ENCODE results near the gene BCL2L13.
"Not testable (repeated sequence)": the region's sequence is repeated elsewhere in the genome, so short reads cannot be mapped to it uniquely, and the experiment has no call there.

The BCL2L13 gene

DNA sequence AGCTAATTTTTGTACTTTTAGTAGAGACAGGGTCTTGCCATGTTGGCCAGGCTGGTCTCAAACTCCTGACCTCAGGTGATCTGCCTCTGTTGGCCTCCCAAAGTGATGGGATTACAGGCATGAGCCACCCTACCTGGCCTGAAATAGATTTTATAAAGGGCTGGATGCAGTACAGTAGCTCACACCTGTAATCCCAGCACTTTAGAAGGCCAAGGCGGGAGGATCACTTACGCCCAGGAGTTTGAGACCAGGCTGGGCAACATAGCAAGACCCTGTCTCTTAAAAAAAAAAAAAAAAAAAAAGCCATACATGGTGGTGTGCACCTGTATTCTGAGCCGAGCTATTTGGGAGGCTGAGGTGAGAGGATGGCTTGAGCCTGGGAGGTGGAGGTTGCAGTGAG, 59.7 kb downstream of the BCL2L13 start:
- DNase-seq = not testable (repeated sequence)

DNA sequence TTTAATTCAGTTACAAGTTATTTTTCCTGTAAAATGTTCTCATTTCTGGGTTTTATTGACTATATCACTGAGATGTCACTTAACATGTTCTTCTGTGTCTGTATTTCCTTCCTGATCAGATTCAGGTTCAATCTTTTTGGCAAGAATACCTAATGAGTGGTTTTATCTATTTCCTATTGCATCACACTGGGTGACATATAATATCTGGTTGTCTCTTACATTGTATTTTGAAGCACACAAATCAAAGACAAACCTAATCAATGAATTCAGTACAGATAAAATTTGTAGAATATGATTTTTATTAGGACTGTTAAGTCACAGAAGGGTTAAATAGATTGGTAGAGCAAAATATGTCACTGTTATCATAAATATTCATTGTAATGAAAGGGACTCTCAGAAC, 60.4 kb downstream of the BCL2L13 start:
- DNase-seq = no peak

GRCh38 chr22:17699696-17700340, 61.3 kb downstream of the BCL2L13 start:
- no peak for DNase-seq

GRCh38 chr22:17700778-17701177, 62.2 kb downstream of the BCL2L13 start:
- no peak for DNase-seq

DNA sequence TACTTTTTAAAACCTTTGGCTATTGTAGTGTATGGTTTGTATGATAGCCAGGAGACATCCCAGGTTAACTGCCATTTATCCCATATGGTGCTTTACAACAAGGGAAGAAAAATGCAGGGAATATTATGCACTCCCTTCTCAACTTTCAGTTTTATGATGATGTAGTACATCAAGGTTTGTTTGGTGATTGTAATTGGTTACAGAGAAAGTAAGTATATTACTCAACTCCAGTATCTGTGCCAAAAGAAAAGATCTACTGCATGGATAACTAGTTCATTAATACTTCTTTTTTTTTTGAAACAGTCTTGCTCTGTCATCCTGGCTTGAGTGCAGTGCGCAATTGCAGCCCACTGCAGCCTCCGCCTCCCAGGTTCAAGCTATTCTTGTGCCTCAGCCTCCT, 65.3 kb downstream of the BCL2L13 start:
- no peak for DNase-seq

GRCh38 chr22:17705546-17705945, 67.0 kb downstream of the BCL2L13 start:
- no peak for DNase-seq

DNA sequence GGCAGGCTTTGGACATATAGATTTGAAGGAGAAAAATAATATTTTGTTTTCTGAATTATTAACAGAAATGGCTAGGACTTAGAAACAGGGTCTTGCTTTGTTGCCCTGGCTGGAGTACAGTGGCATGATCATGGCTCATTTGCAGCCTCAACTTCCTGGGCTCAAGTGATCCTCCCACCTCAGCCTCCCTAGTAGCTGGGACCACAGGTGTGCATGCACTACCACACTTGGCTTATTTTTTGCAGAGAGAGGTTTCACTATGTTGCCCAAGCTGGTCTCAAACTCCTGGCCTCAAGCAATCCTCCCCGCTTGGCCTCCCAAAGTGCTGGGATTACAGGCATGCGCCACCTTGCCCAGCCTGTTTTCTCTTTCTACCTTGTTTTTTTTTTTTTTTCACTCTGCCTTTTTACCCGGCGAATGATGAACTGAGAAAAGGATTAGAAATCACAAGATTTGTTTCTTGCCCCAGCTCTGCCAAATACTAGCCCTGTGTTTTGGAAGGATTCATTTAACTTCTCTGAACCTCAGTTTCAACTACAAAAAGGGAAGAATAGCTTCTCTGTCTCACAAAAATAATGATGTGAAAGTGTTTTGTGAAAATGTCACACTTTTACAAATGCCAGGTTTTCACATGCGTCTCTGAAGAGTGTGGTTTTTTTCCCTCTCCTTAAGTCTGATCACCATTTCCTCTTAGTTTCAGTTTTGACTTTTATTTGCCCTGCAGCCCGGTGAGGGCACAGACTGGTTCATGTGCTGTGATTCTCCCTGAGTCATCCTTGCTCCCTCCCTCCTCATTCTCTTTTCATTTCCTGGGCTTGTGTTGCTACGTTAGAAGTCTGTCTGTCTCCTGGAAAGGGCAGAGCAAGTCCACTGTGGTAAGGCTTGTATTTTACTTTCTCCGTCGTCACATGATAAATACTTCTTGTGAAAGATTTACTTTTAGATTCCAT, 67.7 kb downstream of the BCL2L13 start:
- no peak for DNase-seq

- DNase-seq = no peak
Measured at GRCh38 chr22:17706947-17707346, 68.4 kb downstream of the BCL2L13 start.

GRCh38 chr22:17707526-17707925, 69.0 kb downstream of the BCL2L13 start:
- DNase-seq = no peak

DNA sequence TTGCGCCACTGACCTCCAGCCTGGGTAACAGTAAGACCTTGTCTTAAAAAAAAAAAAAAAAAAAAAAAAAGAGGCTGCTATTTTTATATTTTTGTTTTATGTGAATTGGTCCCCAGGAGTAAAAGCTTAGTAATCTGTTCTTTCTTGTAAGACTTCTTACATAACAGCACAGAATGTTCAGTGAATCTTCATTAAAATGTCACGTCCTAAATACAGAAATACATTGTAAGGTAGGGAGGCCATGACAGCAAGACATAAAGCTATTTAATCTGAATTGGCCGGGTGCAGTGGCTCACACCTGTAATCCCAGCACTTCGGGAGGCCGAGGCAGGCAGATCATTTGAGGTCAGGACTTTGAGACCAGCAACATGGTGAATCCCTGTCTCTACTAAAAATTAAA, 71.5 kb downstream of the BCL2L13 start:
- DNase-seq = no peak

DNA sequence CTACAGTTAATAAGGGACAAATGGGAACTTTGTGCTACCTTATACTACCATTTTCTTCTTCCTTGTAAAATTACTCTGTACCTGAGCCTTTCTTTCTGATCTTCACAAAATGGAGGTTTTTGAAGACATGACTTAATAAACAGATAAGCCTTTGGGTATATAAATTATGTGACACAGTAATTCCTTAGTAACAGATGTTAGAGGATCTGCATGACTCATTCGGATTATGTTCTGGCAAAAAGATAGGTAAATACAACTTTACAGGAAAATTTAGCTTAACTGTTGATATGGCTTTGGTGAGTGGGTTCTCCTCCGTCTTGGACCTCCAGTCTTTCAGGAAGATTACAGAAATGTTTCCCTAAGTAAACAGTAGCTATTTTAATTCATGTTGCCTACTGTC, 73.9 kb downstream of the BCL2L13 start:
- DNase-seq = no peak

- no peak for DNase-seq
Measured at GRCh38 chr22:17716529-17716928, 78.0 kb downstream of the BCL2L13 start.

DNA sequence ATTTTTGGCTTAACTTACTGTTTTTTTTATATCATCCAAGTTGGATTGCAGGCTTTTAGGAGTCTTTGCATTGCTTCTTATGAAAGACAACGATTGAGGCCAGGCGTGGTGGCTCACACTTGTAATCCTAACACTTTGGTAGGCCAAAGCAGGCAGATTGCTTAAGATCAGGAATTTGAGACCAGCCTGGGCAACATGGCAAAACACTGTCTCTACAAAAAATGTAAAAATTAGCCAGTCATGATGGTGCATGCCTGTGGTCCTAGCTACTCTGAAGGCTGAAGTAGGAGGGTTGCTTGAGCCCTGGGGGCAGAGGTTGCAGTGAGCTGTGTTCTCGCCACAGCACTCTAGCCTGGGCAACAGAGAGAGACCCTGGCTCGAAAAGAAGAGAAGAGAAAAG, 79.2 kb downstream of the BCL2L13 start:
- no peak for DNase-seq

GRCh38 chr22:17719911-17720310, 81.4 kb downstream of the BCL2L13 start:
- no peak for DNase-seq

- DNase-seq = no peak
Measured at GRCh38 chr22:17724241-17724640, 85.7 kb downstream of the BCL2L13 start.

GRCh38 chr22:17724678-17725499, 86.3 kb downstream of the BCL2L13 start:
- DNase-seq = no peak

DNA sequence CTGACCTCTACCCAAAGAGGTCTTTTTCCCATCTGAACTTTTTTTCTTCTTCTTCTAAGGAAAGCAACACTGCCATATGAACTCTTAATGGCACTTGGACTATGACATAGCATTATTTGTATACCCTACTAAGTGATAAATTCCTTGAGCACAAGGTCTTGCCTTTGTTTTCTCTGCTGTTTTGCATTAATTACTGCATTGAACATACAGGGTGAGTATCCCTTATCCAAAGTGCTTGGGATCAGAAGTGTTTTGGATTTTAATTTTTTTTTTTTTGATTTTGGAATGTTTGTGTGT, 86.9 kb downstream of the BCL2L13 start:
- DNase-seq = no peak

- no peak for DNase-seq
Measured at GRCh38 chr22:17726006-17726927, 87.7 kb downstream of the BCL2L13 start.

DNA sequence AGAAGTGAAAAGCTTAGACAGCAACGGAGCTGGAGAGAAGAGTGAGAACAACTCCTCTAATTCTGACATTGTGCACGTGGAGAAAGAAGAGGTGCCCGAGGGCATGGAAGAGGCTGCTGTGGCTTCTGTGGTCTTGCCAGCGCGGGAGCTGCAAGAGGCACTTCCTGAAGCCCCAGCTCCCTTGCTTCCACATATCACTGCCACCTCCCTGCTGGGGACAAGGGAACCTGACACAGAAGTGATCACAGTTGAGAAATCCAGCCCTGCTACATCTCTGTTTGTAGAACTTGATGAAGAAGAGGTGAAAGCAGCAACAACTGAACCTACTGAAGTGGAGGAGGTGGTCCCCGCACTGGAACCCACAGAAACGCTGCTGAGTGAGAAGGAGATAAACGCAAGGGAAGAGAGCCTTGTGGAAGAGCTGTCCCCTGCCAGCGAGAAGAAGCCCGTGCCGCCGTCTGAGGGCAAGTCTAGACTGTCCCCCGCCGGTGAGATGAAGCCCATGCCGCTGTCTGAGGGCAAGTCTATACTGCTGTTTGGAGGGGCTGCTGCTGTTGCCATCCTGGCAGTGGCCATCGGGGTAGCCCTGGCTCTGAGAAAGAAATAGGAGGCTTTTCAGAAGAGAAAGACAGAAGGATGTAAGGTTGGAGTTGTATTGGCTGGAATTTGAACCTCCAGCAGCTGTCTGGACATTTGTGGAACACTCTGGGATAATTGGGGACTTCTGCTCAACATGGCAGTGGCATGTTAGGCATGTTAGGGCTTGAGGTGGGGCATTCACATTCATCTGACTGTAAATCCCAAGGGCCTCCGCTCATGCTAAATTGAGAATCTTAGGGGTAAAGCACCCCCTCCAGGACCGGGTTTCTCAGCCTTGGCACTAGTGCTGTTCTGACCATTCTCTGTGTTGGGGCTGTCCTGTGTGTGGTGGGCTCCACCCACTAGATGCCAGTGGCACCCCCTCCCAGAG, 88.7 kb downstream of the BCL2L13 start:
- DNase-seq = no peak

GRCh38 chr22:17728786-17729185, 90.2 kb downstream of the BCL2L13 start:
- DNase-seq = no peak

DNA sequence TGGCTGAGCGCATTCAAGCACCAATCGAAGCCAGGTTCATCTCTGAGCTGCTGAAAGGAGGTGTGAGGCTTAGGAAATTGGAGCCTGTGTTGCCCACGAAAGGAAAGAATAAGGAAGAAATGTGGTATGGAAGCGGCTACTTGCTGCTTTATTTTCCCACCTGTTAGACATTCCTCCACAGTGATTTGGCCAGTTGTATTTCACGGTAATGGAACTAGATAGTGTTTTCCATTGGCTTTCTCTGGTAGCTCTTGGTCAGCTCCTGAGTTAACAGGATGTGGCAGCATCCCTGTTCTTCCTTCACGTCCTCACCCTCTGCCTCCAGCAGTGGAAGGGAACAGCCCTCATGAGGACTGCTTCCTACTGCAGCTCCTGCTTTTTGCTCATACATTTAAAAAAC, 91.0 kb downstream of the BCL2L13 start:
- no peak for DNase-seq

Measured in NCI-H446 treated with DMSO at 0.1 percent for 48 hours (cell line).